Tibial nerve (tissue), 3 donors: ENCODE data around the gene GNAL.

Experiments used
- CTCF ChIP-seq, 5 experiments: fragments of 200-600 bp in 3 of 5; fragments of 450-650 bp in 2 of 5; sonication (generic) in 3 of 5; IDR thresholded peaks; one replicate each; pipeline ENCODE4 v1.5.1; 2016 to 2019; ENCODE audit warnings: antibody characterized with exemption in 5 of 5, mild to moderate bottlenecking in 3 of 5, moderate library complexity in 2 of 5
- POLR2A ChIP-seq, 2 donors: fragments of 450-650 bp; IDR thresholded peaks; one replicate each; pipeline ENCODE4 v1.6.1; 2017; ENCODE audit warnings: antibody characterized with exemption in 2 of 2, mild to moderate bottlenecking in 2 of 2, moderate library complexity in 2 of 2

- no peak for TF ChIP-seq CTCF (IDR thresholded peaks at IDR 0.05)
- TF ChIP-seq POLR2A (IDR thresholded peaks at IDR 0.05): no peak
Observed at GRCh38 chr18:11864471-11864870, 175.4 kb downstream of the GNAL start.
